ENCODE measurements around the gene ARID5B. TPM values are rescaled to one million over a fixed set of nuclear protein-coding genes. Genes with fewer than 3 reads are reported as not detected.

The ARID5B gene
- total RNA-seq, 4 donors from 2014 or later = 17.7 to 54.6 (median 34.8) TPM

GRCh38 chr10:61904733-61905725 is 3.5 kb downstream of the ARID5B start:
- TF ChIP-seq CTCF (IDR thresholded peaks at IDR 0.05) = no peak
- no peak for TF ChIP-seq POLR2A (IDR thresholded peaks at IDR 0.05)
- TF ChIP-seq EP300 (IDR thresholded peaks at IDR 0.05; ENCODE audit: low read depth) = no peak
- TF ChIP-seq POLR2AphosphoS5 (IDR thresholded peaks at IDR 0.05) = peak in 1 of 3 donors; percentile 11
- Histone ChIP-seq H3K9me3 (no peaks in the 10 kb centered on the region), H3K36me3 (no peaks in the 10 kb centered on the region), H3K27ac (peak overlapping the region; percentile 98), H3K4me3 (peak overlapping the region in 2 of 4 donors; percentile 79 to 90), H3K27me3 (no peaks in the 10 kb centered on the region), H3K4me1 (peaks cover 4 to 30% (median 17%) of the 10 kb centered on the region in 4 donors)
- WGBS, 2 donors (ENCODE audit: low coverage in 1 of 2) = 22 to 30% methylated on average over 6 of the region's 6 CpGs
- in situ Hi-C loops (cut with MboI; ENCODE audit: low pct_ligation_motif_present in 1 of 4, low pct_unique_long_range_greater_than_20kb in 1 of 4, low sequenced_read_pairs in 3 of 4) (loop anchor here in 3 of 4 donors (10.0 kb wide), 2 partner anchors 140 to 340 kb away; no protein-coding TSS in a partner anchor), intact Hi-C loops (cut with DNase I; ENCODE audit: low total_unique reads) (loop anchor here (10.0 kb wide), 1 partner anchor 90 kb away; no protein-coding TSS in a partner anchor)
- DNase-seq = peak; percentile 30

- DNase-seq = no peak
- Histone ChIP-seq H3K4me3 (no peak overlapping the region), H3K27ac (peak overlapping the region; percentile 98), H3K27me3 (no peaks in the 10 kb centered on the region), H3K9me3 (no peaks in the 10 kb centered on the region), H3K4me1 (peaks cover 7 to 29% (median 17%) of the 10 kb centered on the region in 4 donors), H3K36me3 (no peaks in the 10 kb centered on the region)
- no peak for TF ChIP-seq POLR2A (IDR thresholded peaks at IDR 0.05)
- no peak for TF ChIP-seq CTCF (IDR thresholded peaks at IDR 0.05)
- TF ChIP-seq EP300 (IDR thresholded peaks at IDR 0.05; ENCODE audit: low read depth) = no peak
- TF ChIP-seq POLR2AphosphoS5 (IDR thresholded peaks at IDR 0.05) = no peak
- intact Hi-C loops (cut with DNase I; ENCODE audit: low total_unique reads) = loop anchor here (10.0 kb wide), 1 partner anchor 89 kb away; no protein-coding TSS in a partner anchor
- in situ Hi-C loops (cut with MboI; ENCODE audit: low pct_ligation_motif_present in 1 of 4, low pct_unique_long_range_greater_than_20kb in 1 of 4, low sequenced_read_pairs in 3 of 4) = loop anchor here in 3 of 4 donors (10.0 kb wide), 2 partner anchors 139 to 339 kb away; no protein-coding TSS in a partner anchor
- 73 to 79% methylated on average over 3 of the region's 3 CpGs for WGBS, 2 donors (ENCODE audit: low coverage in 1 of 2)
Measured at GRCh38 chr10:61905837-61906561, 4.5 kb downstream of the ARID5B start.

- H3K4me1 ChIP-seq = peaks cover 9 to 34% (median 17%) of the 10 kb centered on the region in 4 donors
- H3K27me3 ChIP-seq = no peaks in the 10 kb centered on the region
- no peaks in the 10 kb centered on the region for H3K9me3 ChIP-seq
- 96 to 98% methylated on average over 2 of the region's 2 CpGs for WGBS, 2 donors (ENCODE audit: low coverage in 1 of 2)
- DNase-seq = no peak
- peak overlapping the region; percentile 4 to 98 (median 56) for H3K27ac ChIP-seq
- TF ChIP-seq POLR2AphosphoS5 (IDR thresholded peaks at IDR 0.05) = no peak
- in situ Hi-C loops (cut with MboI; ENCODE audit: low pct_ligation_motif_present in 1 of 4, low pct_unique_long_range_greater_than_20kb in 1 of 4, low sequenced_read_pairs in 3 of 4) (loop anchor here in 3 of 4 donors (10.0 kb wide), 2 partner anchors 138 to 338 kb away; no protein-coding TSS in a partner anchor), intact Hi-C loops (cut with DNase I; ENCODE audit: low total_unique reads) (loop anchor here (10.0 kb wide), 1 partner anchor 88 kb away; no protein-coding TSS in a partner anchor)
- H3K36me3 ChIP-seq = no peaks in the 10 kb centered on the region
- H3K4me3 ChIP-seq = no peak overlapping the region
Measured at GRCh38 chr10:61906562-61906901, 5.0 kb downstream of the ARID5B start.

- Histone ChIP-seq H3K4me1 (peaks cover 9 to 39% (median 19%) of the 10 kb centered on the region in 4 donors), H3K27me3 (no peaks in the 10 kb centered on the region), H3K4me3 (no peak overlapping the region), H3K27ac (peak overlapping the region in 1 of 4 donors; percentile 98), H3K9me3 (no peaks in the 10 kb centered on the region), H3K36me3 (no peaks in the 10 kb centered on the region)
- WGBS, 2 donors (ENCODE audit: low coverage in 1 of 2) = 88 to 89% methylated on average over 1 to 2 of the region's 2 CpGs
- in situ Hi-C loops (cut with MboI; ENCODE audit: low pct_ligation_motif_present in 1 of 4, low pct_unique_long_range_greater_than_20kb in 1 of 4, low sequenced_read_pairs in 3 of 4) = loop anchor here in 3 of 4 donors (10.0 kb wide), 2 partner anchors 138 to 338 kb away; no protein-coding TSS in a partner anchor
- TF ChIP-seq POLR2AphosphoS5 (IDR thresholded peaks at IDR 0.05) = no peak
- no peak for TF ChIP-seq CTCF (IDR thresholded peaks at IDR 0.05)
- no peak for TF ChIP-seq EP300 (IDR thresholded peaks at IDR 0.05; ENCODE audit: low read depth)
- no peak for TF ChIP-seq POLR2A (IDR thresholded peaks at IDR 0.05)
- intact Hi-C loops (cut with DNase I; ENCODE audit: low total_unique reads) = loop anchor here (10.0 kb wide), 1 partner anchor 88 kb away; no protein-coding TSS in a partner anchor
- DNase-seq = no peak
Measured at GRCh38 chr10:61907011-61907410, 5.5 kb downstream of the ARID5B start.

All from transverse colon (tissue), 4 donors.